ENCODE measurements around the gene TSPAN5. TPM values are rescaled to one million over a fixed set of nuclear protein-coding genes. Genes with fewer than 3 reads are reported as not detected.

TSPAN5 gene
- total and polyA plus RNA-seq, 3 donors from 2014 or later, result 27.8 to 57.2 (median 30.8) TPM

GRCh38 chr4:98560321-98560720, 98.1 kb downstream of the TSPAN5 start:
- Histone ChIP-seq H3K27me3 (no peaks in the 10 kb centered on the region), H3K4me1 (peaks cover 8% of the 10 kb centered on the region), H3K27ac (no peak overlapping the region), H3K4me3 (no peak overlapping the region), H3K36me3 (ENCODE audit: low read depth, missing control alignments) (no peaks in the 10 kb centered on the region), H3K9me3 (no peaks in the 10 kb centered on the region)
- no peak for DNase-seq
- WGBS, 2 donors, result 74 to 75% methylated on average over 3 of the region's 3 CpGs
- intact Hi-C loops (cut with DNase I; ENCODE audit: low total_unique reads), result no loop called here
- TF ChIP-seq CTCF (IDR thresholded peaks at IDR 0.05) (no peak), POLR2A (IDR thresholded peaks at IDR 0.05) (no peak)

- no peaks in the 10 kb centered on the region for H3K27me3 ChIP-seq
- no peak for DNase-seq
- no peaks in the 10 kb centered on the region for H3K9me3 ChIP-seq
- WGBS, 2 donors, result 59 to 66% methylated on average over 6 of the region's 6 CpGs
- no peak overlapping the region for H3K4me3 ChIP-seq
- no peaks in the 10 kb centered on the region for H3K36me3 ChIP-seq (ENCODE audit: low read depth, missing control alignments)
- intact Hi-C loops (cut with DNase I; ENCODE audit: low total_unique reads), result no loop called here
- peaks cover 8% of the 10 kb centered on the region for H3K4me1 ChIP-seq
- TF ChIP-seq POLR2A (IDR thresholded peaks at IDR 0.05) (no peak), CTCF (IDR thresholded peaks at IDR 0.05) (no peak)
- H3K27ac ChIP-seq, result peak overlapping the region in 1 of 2 donors; percentile 11
Observed at GRCh38 chr4:98558471-98559169, 99.8 kb downstream of the TSPAN5 start.

DNA sequence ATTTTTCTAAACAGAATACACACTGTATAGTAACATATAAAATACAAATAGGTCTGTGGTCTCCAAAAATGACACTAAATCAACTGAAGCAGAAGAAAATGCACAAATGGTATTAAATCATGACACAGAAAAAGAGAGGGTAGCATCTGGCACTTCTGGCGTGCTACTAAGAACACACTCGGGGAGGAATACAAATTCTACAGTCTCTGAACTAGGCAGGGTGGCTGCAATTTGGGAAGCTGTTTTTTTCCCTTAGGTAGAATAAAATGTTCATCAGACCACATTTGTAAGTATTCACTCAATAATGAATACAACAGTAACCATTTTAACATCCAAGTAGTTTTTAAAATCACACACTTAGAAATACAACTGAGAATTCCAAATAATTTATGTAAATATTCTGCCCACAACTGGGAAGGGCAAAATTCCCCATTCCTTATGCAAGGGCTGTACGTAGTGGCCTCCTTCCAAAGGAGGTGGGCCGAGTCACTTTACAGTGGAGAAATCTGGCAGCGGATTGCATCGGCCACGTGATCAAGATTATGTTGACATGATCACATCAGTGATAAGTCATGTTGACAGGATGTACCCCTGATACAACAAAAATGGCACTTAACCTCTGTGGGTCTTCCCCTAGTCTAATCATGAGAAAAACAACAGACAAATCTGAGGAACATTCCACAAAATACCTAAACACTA, 101.1 kb downstream of the TSPAN5 start:
- no peaks in the 10 kb centered on the region for H3K36me3 ChIP-seq (ENCODE audit: low read depth, missing control alignments)
- H3K4me3 ChIP-seq, result no peak overlapping the region
- H3K9me3 ChIP-seq, result no peaks in the 10 kb centered on the region
- no peaks in the 10 kb centered on the region for H3K27me3 ChIP-seq
- H3K27ac ChIP-seq, result no peak overlapping the region
- TF ChIP-seq CTCF (IDR thresholded peaks at IDR 0.05) (no peak), POLR2A (IDR thresholded peaks at IDR 0.05) (no peak)
- no peak for DNase-seq
- intact Hi-C loops (cut with DNase I; ENCODE audit: low total_unique reads), result no loop called here
- peaks cover 8% of the 10 kb centered on the region for H3K4me1 ChIP-seq
- 76 to 78% methylated on average over 7 of the region's 7 CpGs for WGBS, 2 donors

DNA sequence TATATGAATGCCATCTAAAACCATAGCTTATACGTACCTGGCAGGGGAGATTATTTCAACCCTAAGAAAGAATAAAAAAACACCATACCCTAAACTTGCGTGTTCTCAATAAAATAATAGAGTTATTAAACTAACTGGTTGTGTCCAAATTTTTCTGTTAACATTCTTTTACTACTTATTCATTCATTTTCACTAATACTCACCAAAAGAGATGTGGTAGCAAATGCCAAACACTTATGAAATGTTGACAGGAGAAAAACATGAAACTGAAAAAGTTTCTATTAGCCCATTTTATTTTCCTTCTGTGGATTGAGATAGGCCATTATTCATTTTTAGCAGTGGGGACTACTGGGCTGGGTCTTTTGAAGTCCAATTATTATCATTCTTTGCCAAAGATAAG, 102.0 kb downstream of the TSPAN5 start:
- no peaks in the 10 kb centered on the region for H3K27me3 ChIP-seq
- no peak for DNase-seq
- TF ChIP-seq POLR2A (IDR thresholded peaks at IDR 0.05) (no peak), CTCF (IDR thresholded peaks at IDR 0.05) (no peak)
- H3K27ac ChIP-seq, result no peak overlapping the region
- H3K4me3 ChIP-seq, result no peak overlapping the region
- H3K36me3 ChIP-seq (ENCODE audit: low read depth, missing control alignments), result no peaks in the 10 kb centered on the region
- 87 to 90% methylated on average over 2 of the region's 2 CpGs for WGBS, 2 donors
- no peaks in the 10 kb centered on the region for H3K9me3 ChIP-seq
- intact Hi-C loops (cut with DNase I; ENCODE audit: low total_unique reads), result no loop called here
- H3K4me1 ChIP-seq, result peaks cover 8% of the 10 kb centered on the region

All from testis (tissue), 3 donors.